CD4-positive, alpha-beta T cell (primary cell): ENCODE results near the gene CPZ. TPM values are rescaled to one million over a fixed set of nuclear protein-coding genes. Genes with fewer than 3 reads are reported as not detected.

Source experiments
- ATAC-seq: fragments of 200-7000 bp; cut with Tn5 transposase; one replicate; pipeline ENCODE4 v1.10.0; 2022; ENCODE audit warnings: mild to moderate bottlenecking; ENCODE audit not compliant: poor library complexity
- CTCF ChIA-PET: fragments of 350-600 bp; sonication (Branson Sonifier 250); formaldehyde crosslinking; loops from one replicate; lab custom pipeline; 2021; ENCODE audit warnings: antibody characterized with exemption, inconsistent platforms; lab: Charles Lee
- POLR2A ChIA-PET: fragments of 350-600 bp; sonication (Branson Sonifier 250); formaldehyde crosslinking; loops from one replicate; lab custom pipeline; 2021; ENCODE audit warnings: antibody characterized with exemption, inconsistent platforms; lab: Charles Lee
- DNase-seq, 14 experiments: peaks; one replicate each; pipeline ENCODE4 v3.0.0-alpha.2; 2013 to 2020; ENCODE audit warnings: mixed read lengths in 2 of 14
- H3K27ac ChIP-seq, 2 donors: one replicate each; pipeline versions ENCODE4 v1.5.1 to v1.7.0; 2013; ENCODE audit warnings: low read length in 2 of 2, low read depth in 1 of 2, mild to moderate bottlenecking in 1 of 2
- H3K27me3 ChIP-seq, 2 experiments: 1 replicate in 1 of 2; 2 replicates in 1 of 2; pipeline versions ENCODE4 v1.6.1 to v1.7.0; 2013; ENCODE audit warnings: low read length in 2 of 2, control low read depth in 1 of 2, mild to moderate bottlenecking in 1 of 2, moderate library complexity in 1 of 2; ENCODE audit not compliant: insufficient read depth in 2 of 2, control insufficient read depth in 1 of 2
- H3K36me3 ChIP-seq: one replicate; pipeline ENCODE4 v1.6.1; 2013; ENCODE audit warnings: low read length, control low read depth; ENCODE audit not compliant: insufficient read depth
- H3K4me1 ChIP-seq: one replicate; pipeline ENCODE4 v1.6.1; 2013; ENCODE audit warnings: low read length, control low read depth; ENCODE audit not compliant: insufficient read depth
- H3K4me3 ChIP-seq: one replicate; pipeline ENCODE4 v1.5.1; 2013; ENCODE audit warnings: mild to moderate bottlenecking, low read length, moderate library complexity
- H3K9me3 ChIP-seq, 2 experiments: 1 replicate in 1 of 2; 2 replicates in 1 of 2; pipeline versions ENCODE4 v1.6.1 to v1.7.0; 2013; ENCODE audit warnings: low read length in 2 of 2, mild to moderate bottlenecking in 2 of 2, control low read depth in 1 of 2, moderate library complexity in 1 of 2; ENCODE audit not compliant: control insufficient read depth in 1 of 2, insufficient read depth in 1 of 2
- H3K27ac Mint-ChIP-seq: one replicate; pipeline ENCODE4 v1.8.0; 2020; ENCODE audit warnings: mixed read lengths
- H3K27me3 Mint-ChIP-seq: one replicate; pipeline ENCODE4 v1.8.0; 2021; ENCODE audit warnings: mixed read lengths
- H3K36me3 Mint-ChIP-seq: one replicate; pipeline ENCODE4 v1.8.0; 2021; ENCODE audit warnings: low read depth, mixed read lengths
- H3K4me1 Mint-ChIP-seq: one replicate; pipeline ENCODE4 v1.8.0; 2021; ENCODE audit warnings: low read depth, mixed read lengths
- H3K4me3 Mint-ChIP-seq: one replicate; pipeline ENCODE4 v1.8.0; 2020; ENCODE audit warnings: mild to moderate bottlenecking, mixed read lengths
- H3K9me3 Mint-ChIP-seq: one replicate; pipeline ENCODE4 v1.8.0; 2020; ENCODE audit warnings: mixed read lengths
- CTCF ChIP-seq: fragments of 200-600 bp; IDR thresholded peaks from one replicate; pipeline ENCODE4 v1.8.0; 2022; ENCODE audit warnings: antibody characterized with exemption, mild to moderate bottlenecking
- intact Hi-C, 2 experiments: fragments of 100-400 bp; cut with DNase I in 1 of 2; cut with micrococcal nuclease in 1 of 2; formaldehyde crosslinking; loops; one replicate each; pipeline versions ENCODE4 v1.15.1 to v1.9.0; 2023 to 2025; cut with DNase I, micrococcal nuclease
- total RNA-seq, 174 experiments: library from RNA in 2 of 174; stranded (reverse) in 2 of 174; gene quantifications; one replicate each; pipeline ENCODE4 v1.2.3 and lab custom pipeline; 2021 to 2026

Gene CPZ
- total RNA-seq, 2 experiments from 2014 or later = not detected

GRCh38 chr4:8587469-8588195 is 4.9 kb upstream of the CPZ start:
- Mint-ChIP-seq H3K27me3 (peaks cover 45% of the 10 kb centered on the region), H3K4me1 (no peaks in the 10 kb centered on the region), H3K36me3 (no peaks in the 10 kb centered on the region), H3K4me3 (no peak overlapping the region), H3K9me3 (no peaks in the 10 kb centered on the region), H3K27ac (no peak overlapping the region)
- H3K27ac ChIP-seq = no peak overlapping the region
- peaks cover 11 to 25% of the 10 kb centered on the region in 2 experiments for H3K27me3 ChIP-seq
- no peaks in the 10 kb centered on the region for H3K36me3 ChIP-seq
- no peak for ATAC-seq
- DNase-seq = no peak
- peaks cover 0 to 8% of the 10 kb centered on the region in 2 experiments for H3K9me3 ChIP-seq
- TF ChIP-seq CTCF = no peak
- CTCF ChIA-PET = no interaction called here
- intact Hi-C loops = no loop called here
- H3K4me3 ChIP-seq = no peak overlapping the region
- H3K4me1 ChIP-seq = no peaks in the 10 kb centered on the region
- POLR2A ChIA-PET = no interaction called here

GRCh38 chr4:8588196-8588470 is 4.4 kb upstream of the CPZ start:
- CTCF ChIA-PET = no interaction called here

GRCh38 chr4:8589336-8589735 is 3.2 kb upstream of the CPZ start:
- Mint-ChIP-seq H3K36me3 (no peaks in the 10 kb centered on the region), H3K4me3 (no peak overlapping the region), H3K9me3 (no peaks in the 10 kb centered on the region), H3K27me3 (peaks cover 43% of the 10 kb centered on the region), H3K27ac (no peak overlapping the region), H3K4me1 (no peaks in the 10 kb centered on the region)
- Histone ChIP-seq H3K36me3 (no peaks in the 10 kb centered on the region), H3K4me1 (no peaks in the 10 kb centered on the region), H3K4me3 (no peak overlapping the region), H3K27me3 (peaks cover 22 to 41% of the 10 kb centered on the region in 2 experiments), H3K9me3 (peaks cover 0 to 9% of the 10 kb centered on the region in 2 experiments), H3K27ac (no peak overlapping the region)
- TF ChIP-seq CTCF = no peak
- CTCF ChIA-PET = no interaction called here
- POLR2A ChIA-PET = no interaction called here
- DNase-seq = no peak
- ATAC-seq = no peak
- intact Hi-C loops = no loop called here

More at GRCh38 chr4:8588196-8588470, 4.4 kb upstream of the CPZ start:
- no peaks in the 10 kb centered on the region for H3K4me1 ChIP-seq
- peaks cover 13 to 29% of the 10 kb centered on the region in 2 experiments for H3K27me3 ChIP-seq
- H3K4me3 ChIP-seq = no peak overlapping the region
- POLR2A ChIA-PET = no interaction called here
- no peak for TF ChIP-seq CTCF
- intact Hi-C loops = no loop called here
- H3K36me3 ChIP-seq = no peaks in the 10 kb centered on the region
- no peaks in the 10 kb centered on the region for H3K36me3 Mint-ChIP-seq
- H3K27ac ChIP-seq = no peak overlapping the region
- H3K9me3 ChIP-seq = peaks cover 0 to 7% of the 10 kb centered on the region in 2 experiments
- no peak overlapping the region for H3K27ac Mint-ChIP-seq
- H3K27me3 Mint-ChIP-seq = peaks cover 41% of the 10 kb centered on the region
- no peak overlapping the region for H3K4me3 Mint-ChIP-seq
- H3K9me3 Mint-ChIP-seq = no peaks in the 10 kb centered on the region
- no peak for DNase-seq
- ATAC-seq = no peak
- no peaks in the 10 kb centered on the region for H3K4me1 Mint-ChIP-seq
